Heart left ventricle (tissue), 13 donors: ENCODE measurements around the gene CFAP300.

Source experiments
- CTCF ChIP-seq, 12 donors: fragments of 200-600 bp; sonication (generic) in 4 of 12; IDR thresholded peaks; one replicate each; pipeline versions ENCODE4 v1.5.0 to v1.8.0; 2018 to 2022; ENCODE audit warnings: antibody characterized with exemption in 12 of 12, mild to moderate bottlenecking in 5 of 12
- POLR2A ChIP-seq, 2 donors: fragments of 450-650 bp; IDR thresholded peaks; one replicate each; pipeline ENCODE4 v1.6.1; 2017; ENCODE audit warnings: antibody characterized with exemption in 2 of 2, mild to moderate bottlenecking in 2 of 2, moderate library complexity in 2 of 2
- donor health status: ischemic (EF 13 %, LVEDD 7.1; RV severe dilation, severe dysfunction).
- donor health status: DM: no; HTN: yes; CAD: no.
- donor health status: DM: no; HTN: no; CAD: no.
- donor health status: ischemic (EF 25% LVEDD 6.9; RV normal size, moderate dysfunction).
- donor health status: ischemic (EF 25% LVEDD 5.7; RV mildly dilated, moderate dysfunction).
- donor health status: ischemic (EF 35%, LVEDD 5.7; RV mildly dilated, moderate dysfunction).
- donor health status: nonischemic (EF 11% LVEDD 7.7; RV severe dilation, severe dysfunction).
- donor health status: DM: yes; HTN: yes; CAD: no.
- donor health status: PGD.
- donor health status: ischemic (EF 29% LVEDD 5.4; RV normal size, mild dysfunction).
- donor health status: nonischemic (EF 23%, LVEDD 6.1; RV moderate dilation, normal function).

DNA sequence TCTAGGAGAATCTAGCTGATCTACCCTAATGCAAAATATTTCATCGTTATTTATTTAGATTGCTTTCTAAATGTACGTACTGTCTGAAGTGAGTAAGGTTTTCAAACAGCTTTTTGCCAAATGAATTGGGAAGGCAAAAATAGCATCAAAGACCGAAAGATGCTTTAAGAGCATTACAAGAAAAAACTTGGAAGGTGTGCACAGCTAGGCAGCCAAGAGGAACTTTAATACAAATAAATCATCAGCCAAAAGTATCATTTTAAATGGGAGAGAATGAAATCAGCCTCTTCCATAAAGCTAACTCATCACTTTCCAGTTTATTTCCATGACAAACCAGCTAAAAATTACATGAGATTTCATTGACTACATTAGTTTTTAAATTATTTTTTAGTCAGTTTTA lies 30.2 kb upstream of the CFAP300 start:
- no peak for TF ChIP-seq CTCF (IDR thresholded peaks at IDR 0.05)
- no peak for TF ChIP-seq POLR2A (IDR thresholded peaks at IDR 0.05)
